HepG2 (cell line): ENCODE results near the gene PHRF1. TPM values are rescaled to one million over a fixed set of nuclear protein-coding genes. Genes with fewer than 3 reads are reported as not detected.
A peak's percentile ranks its signal among the peaks of the same experiment; 100 is the strongest.

Source experiments
- ATAC-seq: fragments of 200-7000 bp; cut with Tn5 transposase; 3 replicates; pipeline ENCODE4 v1.9.1; 2020; ENCODE audit warnings: mild to moderate bottlenecking, moderate library complexity
- BruUV-seq: library from RNA; stranded (reverse); fragments of 400-500 nt; replicated peaks from 2 replicates; lab custom pipeline; 2021; lab: Mats Ljungman, UMichigan
- CTCF ChIA-PET: fragments of 300-600 bp; formaldehyde crosslinking; extraction: SDS; loops from one replicate; lab custom pipeline; 2021; ENCODE audit warnings: low total read pairs, inconsistent platforms, low intra/inter-chr PET ratio; lab: Yijun Ruan, JAX
- POLR2A ChIA-PET: fragments of 350-600 bp; sonication (Branson Sonifier 250); formaldehyde crosslinking; loops from one replicate; lab custom pipeline; 2020; ENCODE audit warnings: antibody characterized with exemption, inconsistent platforms; lab: Yijun Ruan, JAX
- DNase-seq: peaks from one replicate; pipeline ENCODE4 v3.0.0-alpha.2; 2015; ENCODE audit warnings: low spot score
- FAIRE-seq: peaks from 3 replicates; lab custom pipeline; 2011; peaks lifted over from hg19 to GRCh38; lab: Jason Lieb, UNC
- H2AFZ ChIP-seq: one replicate; pipeline ENCODE4 v1.6.1; 2011; ENCODE audit warnings: low read length, inconsistent platforms
- H3K27ac ChIP-seq: fragments of 300-600 bp; 3 replicates; pipeline ENCODE4 v1.8.0; 2011; ENCODE audit warnings: mixed run types, mild to moderate bottlenecking, mixed read lengths, low read length, inconsistent platforms; ENCODE audit not compliant: insufficient read depth; ENCODE audit errors: extremely low read length
- H3K27me3 ChIP-seq, 2 experiments: fragments of 200-600 bp in 1 of 2; 2 replicates in 1 of 2; 3 replicates in 1 of 2; pipeline versions ENCODE4 v1.6.0 to v1.8.0; 2011; ENCODE audit warnings: low read length in 2 of 2, mild to moderate bottlenecking in 2 of 2, moderate library complexity in 2 of 2, inconsistent platforms in 1 of 2; ENCODE audit not compliant: insufficient read depth in 2 of 2, control insufficient read depth in 1 of 2
- H3K36me3 ChIP-seq, 2 experiments: fragments of 200-600 bp in 1 of 2; replicated peaks in 1 of 2; 2 replicates in 1 of 2; 3 replicates in 1 of 2; pipeline versions ENCODE4 v1.5.1 to v1.8.0; 2011; ENCODE audit warnings: low read length in 2 of 2, inconsistent platforms in 1 of 2; ENCODE audit not compliant: insufficient read depth in 2 of 2, control insufficient read depth in 1 of 2
- H3K4me1 ChIP-seq: 2 replicates; pipeline ENCODE4 v1.5.1; 2012; ENCODE audit warnings: low read length, inconsistent platforms; ENCODE audit not compliant: insufficient read depth
- H3K4me2 ChIP-seq: 2 replicates; pipeline ENCODE4 v1.6.0; 2011; ENCODE audit warnings: low read depth, low read length, inconsistent platforms
- H3K4me3 ChIP-seq, 3 experiments: fragments of 200-600 bp in 1 of 3; sonication (generic), shearing (Covaris generic) in 1 of 3; replicated peaks in 1 of 3; 2 replicates each; pipeline ENCODE4 v1.5.1; 2011 to 2016; ENCODE audit warnings: low read length in 3 of 3, inconsistent platforms in 2 of 3, low read depth in 2 of 3, mild to moderate bottlenecking in 2 of 3, control low read depth in 1 of 3, mixed read lengths in 1 of 3; ENCODE audit not compliant: insufficient read depth in 1 of 3
- H3K79me2 ChIP-seq: one replicate; pipeline ENCODE4 v1.6.1; 2011; ENCODE audit warnings: low read length, inconsistent platforms; ENCODE audit not compliant: insufficient read depth
- H3K9ac ChIP-seq: 2 replicates; pipeline ENCODE4 v1.6.0; 2011; ENCODE audit warnings: mild to moderate bottlenecking, low read depth, low read length, inconsistent platforms; ENCODE audit not compliant: insufficient read depth
- H3K9me3 ChIP-seq: 2 replicates; pipeline ENCODE4 v1.5.1; 2012; ENCODE audit warnings: mild to moderate bottlenecking, low read length
- H4K20me1 ChIP-seq: 2 replicates; pipeline ENCODE4 v1.6.0; 2011; ENCODE audit warnings: inconsistent platforms, mild to moderate bottlenecking, low read length, moderate library complexity; ENCODE audit not compliant: insufficient read depth
- AGO2 ChIP-seq: fragments of 200-400 bp; formaldehyde crosslinking; optimal IDR thresholded peaks from 2 replicates; pipeline ENCODE3; 2017; ENCODE audit warnings: mild to moderate bottlenecking, low read depth, low read length, moderate library complexity
- BRCA1 ChIP-seq: sonication (generic); formaldehyde crosslinking; IDR thresholded peaks from 2 replicates; pipeline ENCODE4 v1.4.0; 2020; ENCODE audit warnings: missing genetic modification reagents
- CBX5 ChIP-seq: sonication (generic); formaldehyde crosslinking; IDR thresholded peaks from 2 replicates; pipeline ENCODE4 v1.4.0; 2020; ENCODE audit warnings: missing genetic modification reagents, borderline replicate concordance
- POLR2A ChIP-seq, 2 experiments: IDR thresholded peaks; 2 replicates each; pipeline ENCODE4 v1.6.1; 2011; ENCODE audit warnings: low read depth in 2 of 2, low read length in 2 of 2, mild to moderate bottlenecking in 1 of 2, moderate library complexity in 1 of 2; ENCODE audit not compliant: insufficient read depth in 1 of 2
- RBM22 ChIP-seq: fragments of 200-400 bp; formaldehyde crosslinking; optimal IDR thresholded peaks from 2 replicates; pipeline ENCODE3; 2017; ENCODE audit warnings: mild to moderate bottlenecking, low read length, moderate library complexity
- WGBS: methylation state at CpG from one replicate; pipeline ENCODE4 v1.1.6; 2017; ENCODE audit warnings: low lambda C conversion rate; 5-methylcytosine and 5-hydroxymethylcytosine counted together
- in situ Hi-C: cut with HindIII; loops from 2 replicates; pipeline ENCODE4 v1.10.0; 2017; ENCODE audit warnings: low pct_unique_long_range_greater_than_20kb; ENCODE audit not compliant: extremely low pct_ligation_motif_present
- intact Hi-C: fragments of 100-400 bp; cut with micrococcal nuclease; formaldehyde crosslinking; loops from one replicate; pipeline ENCODE4 v1.10.0; 2022; ENCODE audit not compliant: unreplicated experiment
- polyA plus RNA-seq, 8 experiments: library from polyadenylated mRNA; depleted of rRNA in 3 of 8; stranded (reverse) in 7 of 8; unstranded in 1 of 8; fragments of >200 nt; fragmentation: Illumina TruSeq in 4 of 8; extraction: Trizol in 4 of 8; gene quantifications; 2 replicates each; pipeline versions ENCODE4 v1.2.1 to v1.2.3, GENCODE V29; 2011 to 2016; ENCODE audit warnings: low read depth in 4 of 8, missing spikeins in 1 of 8, mixed read lengths in 1 of 8; ENCODE audit not compliant: insufficient read depth in 1 of 8
- total RNA-seq, 5 experiments: library from RNA; depleted of rRNA; stranded (reverse); fragments of >200 nt; fragmentation: Illumina TruSeq; extraction: Trizol; gene quantifications; 2 replicates each; pipeline ENCODE4 v1.2.3, GENCODE V29; 2016; ENCODE audit warnings: low read depth in 1 of 5
- TF ChIP-seq, protein P1 (sequence below): sonication (generic); formaldehyde crosslinking; IDR thresholded peaks from 2 replicates; pipeline ENCODE4 v1.8.0; 2022; ENCODE audit warnings: mild to moderate bottlenecking, missing genetic modification reagents; ENCODE audit not compliant: insufficient replicate concordance
- TF ChIP-seq, protein P2 (sequence below), 2 experiments: sonication (generic) in 1 of 2; formaldehyde crosslinking in 1 of 2; IDR thresholded peaks; 2 replicates each; pipeline versions ENCODE4 v1.6.1 to v1.9.0; 2014 to 2022; ENCODE audit warnings: antibody characterized with exemption in 1 of 2, borderline replicate concordance in 1 of 2, inconsistent platforms in 1 of 2, low read depth in 1 of 2, missing genetic modification reagents in 1 of 2

The PHRF1 gene
- total and polyA plus RNA-seq, 2 of the 13 experiments (the other 11 are each of a cell fraction or from before 2014, with no cell fraction given) = 8.2 to 16.7 TPM

DNA sequence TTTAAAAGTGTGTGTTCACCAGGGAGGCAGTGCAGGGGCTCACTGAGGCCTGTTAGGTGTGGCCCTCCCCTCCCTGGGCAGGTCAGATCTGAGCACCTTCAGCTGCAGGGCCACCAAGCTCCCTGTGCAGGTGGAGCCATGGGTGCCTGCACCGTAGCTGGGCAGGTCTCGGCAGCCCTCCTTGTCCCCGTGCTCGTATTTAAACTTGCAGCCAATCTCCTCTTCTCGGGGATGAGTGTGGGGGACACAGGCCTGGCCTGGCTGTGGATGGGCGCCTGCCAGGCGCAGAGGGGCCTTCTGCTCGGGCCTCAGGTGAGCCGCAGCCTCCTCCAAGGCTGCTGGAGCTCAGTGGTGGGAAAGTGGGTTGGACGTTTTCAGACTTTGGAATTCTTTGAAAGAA is 19.1 kb downstream of the PHRF1 start:
- TF ChIP-seq, protein P1, sequence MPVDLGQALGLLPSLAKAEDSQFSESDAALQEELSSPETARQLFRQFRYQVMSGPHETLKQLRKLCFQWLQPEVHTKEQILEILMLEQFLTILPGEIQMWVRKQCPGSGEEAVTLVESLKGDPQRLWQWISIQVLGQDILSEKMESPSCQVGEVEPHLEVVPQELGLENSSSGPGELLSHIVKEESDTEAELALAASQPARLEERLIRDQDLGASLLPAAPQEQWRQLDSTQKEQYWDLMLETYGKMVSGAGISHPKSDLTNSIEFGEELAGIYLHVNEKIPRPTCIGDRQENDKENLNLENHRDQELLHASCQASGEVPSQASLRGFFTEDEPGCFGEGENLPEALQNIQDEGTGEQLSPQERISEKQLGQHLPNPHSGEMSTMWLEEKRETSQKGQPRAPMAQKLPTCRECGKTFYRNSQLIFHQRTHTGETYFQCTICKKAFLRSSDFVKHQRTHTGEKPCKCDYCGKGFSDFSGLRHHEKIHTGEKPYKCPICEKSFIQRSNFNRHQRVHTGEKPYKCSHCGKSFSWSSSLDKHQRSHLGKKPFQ (CRISPR knock-in tag) = no peak
- TF ChIP-seq POLR2A (IDR thresholded peaks at IDR 0.05; ENCODE audit: insufficient read depth in 1 of 2, low read depth in 2 of 2, low read length in 2 of 2) = 0 out of 4 replicates have a peak, but pooled peaks of 1 of the 2 experiments have one; percentile 10
- TF ChIP-seq, protein P2, sequence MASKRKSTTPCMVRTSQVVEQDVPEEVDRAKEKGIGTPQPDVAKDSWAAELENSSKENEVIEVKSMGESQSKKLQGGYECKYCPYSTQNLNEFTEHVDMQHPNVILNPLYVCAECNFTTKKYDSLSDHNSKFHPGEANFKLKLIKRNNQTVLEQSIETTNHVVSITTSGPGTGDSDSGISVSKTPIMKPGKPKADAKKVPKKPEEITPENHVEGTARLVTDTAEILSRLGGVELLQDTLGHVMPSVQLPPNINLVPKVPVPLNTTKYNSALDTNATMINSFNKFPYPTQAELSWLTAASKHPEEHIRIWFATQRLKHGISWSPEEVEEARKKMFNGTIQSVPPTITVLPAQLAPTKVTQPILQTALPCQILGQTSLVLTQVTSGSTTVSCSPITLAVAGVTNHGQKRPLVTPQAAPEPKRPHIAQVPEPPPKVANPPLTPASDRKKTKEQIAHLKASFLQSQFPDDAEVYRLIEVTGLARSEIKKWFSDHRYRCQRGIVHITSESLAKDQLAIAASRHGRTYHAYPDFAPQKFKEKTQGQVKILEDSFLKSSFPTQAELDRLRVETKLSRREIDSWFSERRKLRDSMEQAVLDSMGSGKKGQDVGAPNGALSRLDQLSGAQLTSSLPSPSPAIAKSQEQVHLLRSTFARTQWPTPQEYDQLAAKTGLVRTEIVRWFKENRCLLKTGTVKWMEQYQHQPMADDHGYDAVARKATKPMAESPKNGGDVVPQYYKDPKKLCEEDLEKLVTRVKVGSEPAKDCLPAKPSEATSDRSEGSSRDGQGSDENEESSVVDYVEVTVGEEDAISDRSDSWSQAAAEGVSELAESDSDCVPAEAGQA (IDR thresholded peaks at IDR 0.05; ENCODE audit: low read depth) = no peak
- TF ChIP-seq, protein P2 (CRISPR knock-in tag; IDR thresholded peaks at IDR 0.05; ENCODE audit: borderline replicate concordance) = no peak
- no peak for TF ChIP-seq CBX5 (CRISPR knock-in tag)
- peak; percentile 52 for TF ChIP-seq AGO2
- TF ChIP-seq RBM22 = peak; percentile 36
- no peak for TF ChIP-seq BRCA1
- TF ChIP-seq, all 625 proteins: peak for 3
- POLR2A ChIA-PET = interaction anchor here (0.6 kb wide), 1 partner anchor 89 kb away, joined by 4 read pairs; no protein-coding TSS in a partner anchor
- Histone ChIP-seq H4K20me1 (peaks cover 4% of the 10 kb centered on the region; the same call in 1 of the 2 replicates), H3K4me1 (peaks cover 12% of the 10 kb centered on the region), H3K36me3 (peaks cover 49 to 88% of the 10 kb centered on the region in 2 experiments), H3K27ac (no peak overlapping the region), H3K9me3 (no peaks in the 10 kb centered on the region), H3K27me3 (no peaks in the 10 kb centered on the region), H3K4me3 (no peak overlapping the region), H3K9ac (no peak overlapping the region), H3K4me2 (no peak overlapping the region), H3K79me2 (peaks cover 8% of the 10 kb centered on the region), H2AFZ (no peak overlapping the region)
- FAIRE-seq = no peak
- BruUV-seq = no TSS peak
- in situ Hi-C loops = loop anchor here (5.0 kb wide), 1 partner anchor 38 kb away; no protein-coding TSS in a partner anchor
- CTCF ChIA-PET = no interaction called here
- intact Hi-C loops = no loop called here
- DNase-seq = no peak
- ATAC-seq = no peak
- WGBS = 100% methylated on average over 4 of the region's 10 CpGs
